GM21381 (cell line): ENCODE measurements around the gene FAM131B.
"Not testable (repeated sequence)": the region's sequence is repeated elsewhere in the genome, so short reads cannot be mapped to it uniquely, and the experiment has no call there.

Experiments used
- ATAC-seq: cut with Tn5 transposase; IDR thresholded peaks from one replicate; pipeline ENCODE4 v1.9.1; 2021; ENCODE audit warnings: mild to moderate bottlenecking, moderate library complexity; ENCODE audit not compliant: unreplicated experiment

FAM131B gene

DNA sequence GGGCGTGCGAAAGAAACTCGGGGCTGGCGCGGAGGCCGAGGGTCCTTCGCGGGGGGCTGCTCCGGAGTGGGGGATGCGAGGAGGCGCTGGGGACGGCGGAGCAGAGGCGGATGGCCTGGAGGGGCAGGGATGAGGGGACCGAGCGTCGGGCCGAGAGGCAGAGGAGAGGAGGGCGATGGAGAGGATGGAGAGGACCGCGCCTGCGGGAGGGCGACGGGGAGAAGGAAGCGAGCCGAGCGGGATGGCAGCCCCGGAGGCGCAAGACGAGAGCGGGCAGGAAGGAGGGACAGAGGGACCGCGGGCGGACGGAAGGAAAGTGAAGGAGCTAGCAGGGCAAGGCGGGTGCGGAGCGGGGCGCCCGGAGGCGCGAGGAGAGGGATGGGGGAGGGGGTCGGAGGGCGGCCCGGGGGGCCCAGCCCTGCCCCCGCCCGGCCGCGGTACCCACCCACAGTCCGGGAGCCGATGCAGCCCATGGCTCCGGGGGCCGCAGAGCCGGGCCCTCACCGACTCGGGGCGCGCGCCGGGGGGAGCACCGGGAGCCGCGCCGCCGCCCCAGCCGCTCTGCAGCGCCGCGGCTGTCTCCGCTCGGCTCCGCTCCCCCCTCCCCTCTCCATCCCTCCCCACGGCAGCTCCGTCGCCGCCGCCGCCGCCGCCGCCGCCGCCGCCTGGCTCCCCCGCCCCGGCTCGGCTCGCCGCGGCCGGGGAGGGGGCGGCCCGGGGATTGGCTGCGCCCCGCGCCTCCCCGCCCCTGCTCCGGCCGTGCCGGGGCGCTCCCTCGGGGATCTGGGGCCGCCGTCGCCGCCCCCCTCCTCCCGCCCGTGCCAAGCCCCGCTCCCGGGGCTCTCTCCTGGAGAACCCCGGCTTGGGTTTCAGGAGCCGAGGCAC is at the start of gene FAM131B:
TSS of gene FAM131B (minus strand) at position 583 of the 885 bp plus-strand sequence. CDS start at position 473, 110 bp downstream.
- ATAC-seq: peak; percentile 47

DNA sequence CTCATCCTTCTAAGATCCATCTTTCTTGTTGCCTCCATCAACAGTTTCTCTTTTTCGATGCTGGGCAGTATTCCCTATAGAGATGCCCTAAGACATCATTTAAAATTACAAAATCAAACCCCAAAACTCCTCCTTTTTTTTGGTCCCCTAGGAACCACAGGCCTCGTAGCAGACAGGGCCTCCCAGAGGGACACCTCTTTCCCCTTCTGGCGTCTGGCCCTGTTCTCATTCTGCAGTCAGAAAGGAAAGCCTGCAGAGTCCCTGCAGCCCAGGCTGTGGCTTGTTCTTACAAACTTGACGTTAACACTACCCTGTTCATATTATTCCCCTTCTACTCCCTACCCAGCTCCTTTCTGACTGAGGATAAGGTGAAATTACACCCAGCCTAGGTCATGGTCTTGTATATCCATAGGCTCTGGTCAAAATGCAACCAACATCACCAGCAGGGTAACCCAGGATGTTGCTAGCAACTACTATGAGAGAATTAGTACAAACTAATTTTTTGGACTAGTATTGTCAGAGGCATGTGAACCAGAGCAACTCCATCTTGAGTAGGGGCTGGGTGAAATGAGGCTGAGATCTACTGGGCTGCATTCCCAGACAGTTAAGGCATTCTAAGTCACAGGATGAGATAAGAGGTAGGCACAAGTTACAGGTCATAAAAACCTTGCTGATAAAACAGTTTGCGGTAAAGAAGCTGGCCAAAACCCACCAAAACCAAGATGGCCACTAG is 49.6 kb upstream of the FAM131B start:
- ATAC-seq: no peak

- no peak for ATAC-seq
These were observed 48.0 kb upstream of the FAM131B start for GRCh38 chr7:143410521-143411004.

- ATAC-seq: no peak
These were observed 46.4 kb upstream of the FAM131B start, which contains the start of gene EPHA1 for GRCh38 chr7:143408686-143409561. EPHA1 (minus strand) TSS chr7:143408856; CDS start chr7:143408805, 51 bp downstream.

DNA sequence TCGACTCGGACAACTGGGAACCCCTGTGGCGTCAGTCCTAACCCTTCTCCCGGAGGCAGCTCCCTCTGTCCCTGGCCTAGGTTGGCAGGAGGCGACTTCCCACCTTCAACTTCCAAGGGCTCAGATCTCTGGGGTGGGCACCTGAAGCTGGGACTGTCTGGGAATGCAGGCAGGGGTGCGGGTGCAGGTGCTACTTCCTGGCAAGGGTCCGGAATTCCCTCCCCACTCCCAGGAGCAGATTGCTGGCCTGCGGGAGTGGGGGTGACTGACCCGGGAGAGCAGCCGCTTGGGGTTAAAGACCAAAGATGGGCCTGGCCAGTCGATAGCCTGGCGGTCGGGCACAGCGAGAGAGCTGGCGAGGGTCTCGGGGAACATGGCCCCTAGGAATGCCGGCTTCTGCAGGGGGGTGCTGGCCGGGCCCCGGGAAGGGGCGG is 45.8 kb upstream of the FAM131B start:
- ATAC-seq: no peak

- no peak for ATAC-seq
These were observed 45.1 kb upstream of the FAM131B start for GRCh38 chr7:143407287-143408251.

DNA sequence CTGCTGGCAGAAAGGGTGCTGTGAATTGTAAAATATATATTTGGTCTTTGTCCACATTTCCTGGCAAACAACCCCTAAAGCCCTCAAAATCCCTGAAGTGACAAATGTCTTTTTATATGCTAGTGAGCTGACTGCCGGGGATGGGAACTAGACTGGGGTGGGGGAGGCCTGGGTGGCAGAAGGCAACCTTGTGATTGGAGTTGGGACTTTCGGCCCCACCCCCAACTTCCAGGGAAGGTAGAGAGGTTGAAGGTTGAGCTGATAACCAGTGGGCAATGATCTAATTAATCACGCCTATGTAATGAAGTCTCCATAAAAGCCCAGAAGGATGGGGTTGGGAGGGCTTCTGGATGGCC is 43.5 kb upstream of the FAM131B start:
- ATAC-seq: no peak

GRCh38 chr7:143405173-143406001 is 42.9 kb upstream of the FAM131B start:
- ATAC-seq: no peak

GRCh38 chr7:143402233-143402632 is 39.7 kb upstream of the FAM131B start:
- not testable (repeated sequence) for ATAC-seq

DNA sequence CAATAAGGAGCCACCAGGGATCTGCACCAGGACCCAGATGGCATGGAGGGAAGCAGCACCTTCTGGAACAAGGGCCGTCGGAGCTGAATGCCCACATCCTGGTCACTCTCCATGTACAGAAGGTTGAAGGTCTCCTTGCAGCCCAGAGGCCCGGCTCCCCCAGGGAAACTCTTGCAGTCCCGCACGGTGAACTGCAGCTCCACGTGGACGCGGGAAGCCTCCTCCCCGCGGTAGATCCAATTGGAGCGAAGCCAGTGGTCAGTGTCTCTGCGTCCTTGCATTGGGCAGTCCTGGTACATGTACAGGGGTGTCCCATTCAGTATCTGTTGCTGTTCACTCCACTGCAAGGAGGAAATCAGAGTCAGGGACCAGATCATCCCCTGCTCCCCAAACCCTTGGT is 38.8 kb upstream of the FAM131B start:
- no peak for ATAC-seq

GRCh38 chr7:143399642-143400041 is 37.1 kb upstream of the FAM131B start:
- ATAC-seq: no peak

- no peak for ATAC-seq
These were observed 36.6 kb upstream of the FAM131B start for GRCh38 chr7:143399151-143399550.

DNA sequence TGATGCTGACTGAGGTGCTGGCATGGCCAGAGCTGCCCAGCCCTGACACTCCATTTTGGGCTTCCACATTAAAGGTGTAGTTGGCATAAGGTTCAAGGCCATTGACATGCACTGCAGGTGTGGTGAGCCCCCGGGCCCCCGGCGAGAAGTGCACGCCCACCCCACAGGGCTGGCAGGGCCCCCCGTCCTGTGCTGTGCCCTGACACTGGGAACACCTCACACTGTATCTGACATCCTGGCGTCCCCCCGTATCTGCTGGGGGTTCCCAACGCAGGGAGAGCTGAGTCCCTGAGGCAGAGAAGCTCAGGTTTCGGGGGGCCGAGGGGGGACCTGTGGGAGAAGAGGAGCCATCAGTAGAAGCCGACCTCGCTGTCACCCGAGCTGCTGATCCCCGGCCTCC is 36.1 kb upstream of the FAM131B start:
- ATAC-seq: no peak

DNA sequence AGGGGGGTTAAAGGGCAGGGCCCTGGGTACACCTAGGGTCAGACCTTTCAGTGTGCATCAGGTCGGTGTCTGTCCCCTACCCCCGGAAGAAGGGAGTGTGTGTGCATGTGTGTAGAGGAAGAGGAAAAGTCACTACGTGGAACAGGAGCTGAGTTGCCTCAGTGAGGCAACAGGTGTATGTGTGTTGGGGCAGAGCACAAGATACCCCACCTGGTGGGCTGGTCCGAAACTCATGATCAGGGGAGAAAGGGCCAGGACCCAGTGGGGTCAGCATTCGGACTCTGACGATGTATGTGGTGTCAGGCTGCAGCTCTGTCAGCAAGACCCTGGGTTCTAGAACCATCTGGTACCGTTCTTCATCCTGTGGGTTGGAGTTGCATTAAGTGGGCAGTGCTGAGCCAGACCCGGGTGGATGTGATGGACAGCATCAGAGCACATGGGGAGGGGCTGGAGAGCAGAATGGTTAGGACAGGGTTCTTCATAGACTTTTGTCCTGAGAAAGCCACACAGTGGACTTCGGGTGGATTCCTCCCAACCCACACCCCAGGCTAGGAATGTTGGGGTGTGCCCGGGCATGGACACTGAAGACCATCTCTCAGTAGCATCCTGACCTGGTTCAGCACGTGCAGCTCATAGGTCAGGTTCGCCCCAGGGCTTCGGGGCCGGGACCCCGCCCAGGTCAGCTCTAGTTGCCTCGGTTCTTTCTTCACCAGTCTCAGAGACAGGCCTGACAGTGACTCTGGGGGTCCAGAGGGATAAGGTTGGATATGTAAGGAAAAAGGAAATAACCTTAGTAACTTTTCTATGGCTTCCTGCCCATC is 35.4 kb upstream of the FAM131B start:
- ATAC-seq: no peak

DNA sequence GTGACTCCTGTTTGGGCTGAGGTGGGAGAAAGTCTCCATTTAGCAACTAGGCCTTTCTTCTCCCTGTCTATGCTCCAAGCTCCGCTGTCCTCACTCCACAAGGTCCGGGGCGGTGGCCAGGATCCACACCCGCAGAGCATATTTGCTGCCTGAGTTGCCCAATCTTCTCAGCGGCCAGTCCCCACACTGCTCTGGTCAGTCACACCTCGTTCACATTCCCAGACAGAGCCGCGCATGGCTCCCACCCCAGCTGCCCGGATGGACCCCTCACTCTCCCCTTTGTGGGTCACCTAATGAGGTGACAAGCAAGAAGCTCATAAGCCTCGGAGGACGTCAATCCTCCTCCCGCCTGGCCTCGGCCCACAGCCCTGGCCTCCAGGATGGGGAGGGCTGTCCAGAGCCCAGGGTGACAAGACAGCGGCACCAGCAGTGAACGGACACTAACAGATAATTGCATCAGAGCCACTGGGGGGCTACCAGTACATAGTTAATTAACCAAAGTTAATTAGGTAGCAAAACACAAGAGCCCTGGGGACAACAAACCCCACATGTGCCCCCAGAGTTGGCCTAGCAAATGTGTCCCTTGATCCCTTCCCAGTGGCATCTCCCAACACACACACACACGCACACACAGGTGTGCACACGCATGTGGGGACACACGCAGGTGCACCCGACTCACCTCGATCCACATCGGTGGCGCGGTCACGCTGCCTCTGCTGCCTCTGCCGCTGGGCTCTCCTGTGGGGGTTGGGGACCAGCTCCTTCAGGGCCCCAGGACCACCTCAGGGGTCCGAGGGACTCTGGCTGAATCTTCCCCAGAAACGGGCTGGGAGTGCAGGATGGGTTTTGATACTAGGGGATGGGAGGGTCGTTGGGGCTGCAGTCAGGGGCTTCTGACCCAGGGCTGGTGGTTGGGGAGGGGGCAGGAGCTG is 34.4 kb upstream of the FAM131B start:
- no peak for ATAC-seq

- no peak for ATAC-seq
These were observed 33.7 kb upstream of the FAM131B start for GRCh38 chr7:143396182-143396581.
